IMR-90 (cell line): ENCODE results near the gene ISM2. TPM values are rescaled to one million over a fixed set of nuclear protein-coding genes. Genes with fewer than 3 reads are reported as not detected.

Experiments
- ATAC-seq: fragments of 200-7000 bp; cut with Tn5 transposase; 2 replicates; pipeline ENCODE4 v1.9.1; 2020; ENCODE audit warnings: low read depth, mild to moderate bottlenecking, moderate library complexity
- BruUV-seq: library from RNA; stranded (reverse); fragments of 400-500 nt; replicated peaks from 2 replicates; lab custom pipeline; 2021; lab: Mats Ljungman, UMichigan
- CTCF ChIA-PET: fragments of 300-600 bp; formaldehyde crosslinking; extraction: SDS; loops from one replicate; lab custom pipeline; 2021; ENCODE audit warnings: antibody characterized with exemption; lab: Yijun Ruan, JAX
- POLR2A ChIA-PET: fragments of 300-600 bp; sonication (Branson Sonifier 250); formaldehyde crosslinking; loops from one replicate; lab custom pipeline; 2022; ENCODE audit warnings: antibody characterized with exemption; ENCODE audit not compliant: unreplicated experiment; lab: Charles Lee
- DNase-seq: peaks from one replicate; pipeline ENCODE4 v3.0.0; 2013
- H2AFZ ChIP-seq: replicated peaks from 2 replicates; pipeline ENCODE3; 2013; ENCODE audit warnings: low read length, mild to moderate bottlenecking; ENCODE audit not compliant: poor library complexity
- H2AK5ac ChIP-seq: 2 replicates; pipeline ENCODE4 v1.6.1; 2013; ENCODE audit warnings: low read depth, low read length, inconsistent platforms
- H2AK9ac ChIP-seq: replicated peaks from 2 replicates; pipeline ENCODE3; 2013; ENCODE audit warnings: mild to moderate bottlenecking, low read depth, low read length, moderate library complexity; ENCODE audit not compliant: poor library complexity
- H2BK120ac ChIP-seq: 2 replicates; pipeline ENCODE4 v1.6.1; 2013; ENCODE audit warnings: low read depth, low read length, inconsistent platforms
- H2BK15ac ChIP-seq: 3 replicates; pipeline ENCODE4 v1.6.1; 2013; ENCODE audit warnings: low read depth, low read length, inconsistent platforms
- H2BK20ac ChIP-seq: 2 replicates; pipeline ENCODE4 v1.6.1; 2013; ENCODE audit warnings: low read depth, mild to moderate bottlenecking, inconsistent platforms, low read length, moderate library complexity
- H2BK5ac ChIP-seq: 2 replicates; pipeline ENCODE4 v1.6.1; 2013; ENCODE audit warnings: mild to moderate bottlenecking, low read depth, low read length, inconsistent platforms; ENCODE audit not compliant: poor library complexity, severe bottlenecking
- H3K14ac ChIP-seq: replicated peaks from 2 replicates; pipeline ENCODE4 v1.6.1; 2013; ENCODE audit warnings: low read depth, low read length, inconsistent platforms
- H3K18ac ChIP-seq: 2 replicates; pipeline ENCODE4 v1.6.1; 2013; ENCODE audit warnings: low read depth, low read length, control low read depth
- H3K23ac ChIP-seq: 2 replicates; pipeline ENCODE4 v1.6.1; 2013; ENCODE audit warnings: low read depth, low read length, inconsistent platforms
- H3K27ac ChIP-seq: 2 replicates; pipeline ENCODE4 v1.5.1; 2013; ENCODE audit warnings: mild to moderate bottlenecking, control low read depth, low read length; ENCODE audit not compliant: insufficient read depth
- H3K27me3 ChIP-seq: 2 replicates; pipeline ENCODE4 v1.6.1; 2013; ENCODE audit warnings: low read length; ENCODE audit not compliant: control insufficient read depth, insufficient read depth
- H3K36me3 ChIP-seq: 2 replicates; pipeline ENCODE4 v1.6.1; 2013; ENCODE audit warnings: low read length, mixed read lengths; ENCODE audit not compliant: control insufficient read depth, insufficient read depth
- H3K4ac ChIP-seq: 2 replicates; pipeline ENCODE4 v1.6.1; 2013; ENCODE audit warnings: low read depth, low read length, inconsistent platforms
- H3K4me1 ChIP-seq: 2 replicates; pipeline ENCODE4 v1.6.1; 2013; ENCODE audit warnings: low read length, mixed read lengths; ENCODE audit not compliant: control insufficient read depth, insufficient read depth
- H3K4me2 ChIP-seq: 2 replicates; pipeline ENCODE4 v1.6.1; 2013; ENCODE audit warnings: low read depth, mild to moderate bottlenecking, control low read depth, low read length, moderate library complexity
- H3K4me3 ChIP-seq: 2 replicates; pipeline ENCODE4 v1.5.1; 2013; ENCODE audit warnings: low read depth, mild to moderate bottlenecking, control low read depth, low read length, moderate library complexity; ENCODE audit not compliant: insufficient read depth
- H3K56ac ChIP-seq: 2 replicates; pipeline ENCODE4 v1.6.1; 2013; ENCODE audit warnings: low read length, inconsistent platforms; ENCODE audit not compliant: insufficient read depth; ENCODE audit errors: extremely low read depth
- H3K79me1 ChIP-seq, 2 experiments: 2 replicates each; pipeline ENCODE4 v1.6.1; 2013; ENCODE audit warnings: low read length in 2 of 2, inconsistent platforms in 1 of 2, low read depth in 1 of 2
- H3K9ac ChIP-seq: 2 replicates; pipeline ENCODE4 v1.6.1; 2013; ENCODE audit warnings: low read depth, low read length, control low read depth
- H3K9me1 ChIP-seq: 2 replicates; pipeline ENCODE4 v1.6.1; 2013; ENCODE audit warnings: low read length, inconsistent platforms; ENCODE audit not compliant: insufficient read depth
- H3K9me3 ChIP-seq: 2 replicates; pipeline ENCODE4 v1.6.1; 2013; ENCODE audit warnings: low read length; ENCODE audit not compliant: control insufficient read depth, insufficient read depth
- H4K20me1 ChIP-seq: 2 replicates; pipeline ENCODE4 v1.6.1; 2013; ENCODE audit warnings: low read length, inconsistent platforms; ENCODE audit not compliant: insufficient read depth
- H4K5ac ChIP-seq: 2 replicates; pipeline ENCODE4 v1.6.1; 2013; ENCODE audit warnings: mild to moderate bottlenecking, low read depth, low read length, control low read depth
- H4K8ac ChIP-seq, 2 experiments: 2 replicates each; pipeline ENCODE4 v1.6.1; 2013; ENCODE audit warnings: low read depth in 2 of 2, low read length in 2 of 2, control low read depth in 1 of 2, inconsistent platforms in 1 of 2
- H4K91ac ChIP-seq: 2 replicates; pipeline ENCODE4 v1.6.1; 2013; ENCODE audit warnings: low read depth, low read length, inconsistent platforms; ENCODE audit not compliant: insufficient read depth
- CHD1 ChIP-seq: IDR thresholded peaks from 2 replicates; pipeline ENCODE4 v1.6.1; 2012; ENCODE audit warnings: low read depth, low read length, improper control_type of control experiment
- WGBS, 2 experiments: methylation state at CpG; one replicate each; pipeline versions ENCODE4 v1.1.5 to v1.1.7; 2013; ENCODE audit warnings: missing lambda C conversion rate in 2 of 2; ENCODE audit not compliant: insufficient read length in 1 of 2; ENCODE audit errors: extremely low coverage in 2 of 2; 5-methylcytosine and 5-hydroxymethylcytosine counted together
- dilution Hi-C: fragments of 300-500 bp; cut with HindIII; formaldehyde crosslinking; loops from one replicate; pipeline ENCODE4 v1.14.3; 2018; ENCODE audit warnings: low sequenced_read_pairs; ENCODE audit not compliant: unreplicated experiment
- in situ Hi-C: fragments of 300-500 bp; cut with MboI; formaldehyde crosslinking; loops from 3 replicates; pipeline ENCODE4 v1.14.3; 2019; ENCODE audit warnings: low sequenced_read_pairs, inconsistent platforms, mixed read lengths
- intact Hi-C: fragments of 100-400 bp; cut with micrococcal nuclease; formaldehyde crosslinking; loops from 2 replicates; pipeline ENCODE4 v1.10.0; 2022
- polyA plus RNA-seq, 3 experiments: library from polyadenylated mRNA; depleted of rRNA; stranded (reverse); fragments of >200 nt; gene quantifications; 2 replicates each; pipeline ENCODE4 v1.2.3, GENCODE V29; 2012; ENCODE audit warnings: low replicate concordance in 1 of 3
- total RNA-seq: library from RNA; depleted of rRNA; stranded (reverse); fragments of >200 nt; gene quantifications from 2 replicates; pipeline ENCODE4 v1.2.3, GENCODE V29; 2012

Gene ISM2
- total and polyA plus RNA-seq, 2 of the 4 experiments (the other 2 are of a cell fraction) = under 0.01 to 0.12 TPM

DNA sequence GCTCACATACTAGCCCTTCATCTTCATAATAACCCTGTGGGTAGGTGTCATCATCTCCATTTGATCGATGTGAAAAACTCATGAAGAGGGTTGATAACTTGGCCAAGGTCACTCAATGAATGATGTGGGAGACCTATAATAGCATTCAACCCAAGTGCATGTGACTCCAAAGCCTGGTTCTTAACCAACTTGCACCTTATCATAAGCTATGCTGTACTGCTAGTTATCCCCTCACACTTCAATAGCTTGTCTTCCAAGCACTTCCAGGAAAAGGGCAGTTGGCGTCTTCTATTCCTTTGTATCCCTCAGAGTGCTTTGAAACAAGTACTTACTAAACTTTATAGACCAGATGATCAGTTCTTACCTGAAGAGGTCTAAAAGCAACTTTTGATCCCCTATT is 56.4 kb downstream of the ISM2 start:
- intact Hi-C loops = no loop called here
- H3K36me3 ChIP-seq = peaks cover 44% of the 10 kb centered on the region
- TF ChIP-seq CHD1 = no peak

More for the DNA sequence above, 56.4 kb downstream of the ISM2 start:
- ATAC-seq = no peak
- no peaks in the 10 kb centered on the region; a peak in 1 of 4 replicates for H3K79me1 ChIP-seq
- H3K27ac ChIP-seq = no peak overlapping the region
- no peak overlapping the region for H3K23ac ChIP-seq
- H3K4me1 ChIP-seq = no peaks in the 10 kb centered on the region
- in situ Hi-C loops (no loop called here), dilution Hi-C loops (no loop called here)
- no peak overlapping the region for H2BK5ac ChIP-seq
- WGBS, 2 experiments = no CpG with 5 or more reads among the region's 2 CpGs
- H4K20me1 ChIP-seq = no peaks in the 10 kb centered on the region
- no peak overlapping the region for H4K91ac ChIP-seq
- BruUV-seq = no TSS peak
- no peak for DNase-seq
- H3K27me3 ChIP-seq = no peaks in the 10 kb centered on the region
- H3K4me3 ChIP-seq = no peak overlapping the region
- no peak overlapping the region for H3K9ac ChIP-seq
- H4K8ac ChIP-seq = no peak overlapping the region
- CTCF ChIA-PET = no interaction called here
- no peak overlapping the region for H2AK5ac ChIP-seq
- no peak overlapping the region for H2AK9ac ChIP-seq
- no peak overlapping the region for H3K4me2 ChIP-seq
- no peaks in the 10 kb centered on the region for H3K9me3 ChIP-seq
- no peak overlapping the region for H2AFZ ChIP-seq
- no peak overlapping the region for H2BK20ac ChIP-seq
- no peak overlapping the region for H3K18ac ChIP-seq
- H3K14ac ChIP-seq = no peak overlapping the region
- no peak overlapping the region for H4K5ac ChIP-seq
- no peak overlapping the region for H2BK120ac ChIP-seq
- 0 out of 2 replicates have a peak, but pooled peaks cover 3% of the 10 kb centered on the region for H3K9me1 ChIP-seq
- POLR2A ChIA-PET = no interaction called here
- no peak overlapping the region for H3K4ac ChIP-seq
- H3K56ac ChIP-seq = no peak overlapping the region
- H2BK15ac ChIP-seq = no peak overlapping the region
